HepG2 (cell line): ENCODE data around the gene VEGFA. TPM values are rescaled to one million over a fixed set of nuclear protein-coding genes. Genes with fewer than 3 reads are reported as not detected.

Source experiments
- HMGXB3 ChIP-seq: sonication (generic); formaldehyde crosslinking; IDR thresholded peaks from 2 replicates; pipeline ENCODE4 v1.4.0; 2020; ENCODE audit warnings: missing genetic modification reagents, borderline replicate concordance
- HOXA9 ChIP-seq: sonication (generic); formaldehyde crosslinking; IDR thresholded peaks from 2 replicates; pipeline ENCODE4 v1.8.1; 2022; ENCODE audit warnings: missing genetic modification reagents, mild to moderate bottlenecking, moderate library complexity, borderline replicate concordance
- HOXD1 ChIP-seq: sonication (generic); formaldehyde crosslinking; IDR thresholded peaks from 2 replicates; pipeline ENCODE4 v1.5.0; 2020; ENCODE audit warnings: missing genetic modification reagents
- KDM5A ChIP-seq: fragments of 200-600 bp; sonication (generic); IDR thresholded peaks from 2 replicates; pipeline ENCODE4 v1.7.0; 2018; ENCODE audit warnings: antibody characterized with exemption, mild to moderate bottlenecking, low read length, borderline replicate concordance
- RARA ChIP-seq: IDR thresholded peaks from 2 replicates; pipeline ENCODE4 v1.6.1; 2016; ENCODE audit warnings: missing genetic modification reagents, missing compliant biosample characterization
- REPIN1 ChIP-seq: sonication (generic); formaldehyde crosslinking; IDR thresholded peaks from 2 replicates; pipeline ENCODE4 v1.8.0; 2022; ENCODE audit warnings: missing genetic modification reagents, low read depth, mild to moderate bottlenecking, borderline replicate concordance
- SRF ChIP-seq: IDR thresholded peaks from 2 replicates; pipeline ENCODE4 v1.6.1; 2011; ENCODE audit warnings: mild to moderate bottlenecking, low read depth, low read length, moderate library complexity
- TFDP1 ChIP-seq: IDR thresholded peaks from 2 replicates; pipeline ENCODE4 v1.6.1; 2016; ENCODE audit warnings: missing compliant biosample characterization, missing genetic modification reagents, borderline replicate concordance
- TMF1 ChIP-seq: sonication (generic); formaldehyde crosslinking; IDR thresholded peaks from 2 replicates; pipeline ENCODE4 v1.8.1; 2022; ENCODE audit warnings: low read depth, missing genetic modification reagents
- ZBTB1 ChIP-seq: sonication (generic); formaldehyde crosslinking; IDR thresholded peaks from 2 replicates; pipeline ENCODE4 v1.4.0; 2020; ENCODE audit warnings: missing genetic modification reagents, borderline replicate concordance
- ZBTB20 ChIP-seq: sonication (generic); formaldehyde crosslinking; IDR thresholded peaks from 2 replicates; pipeline ENCODE4 v1.8.1; 2023; ENCODE audit warnings: missing genetic modification reagents, low read depth, mild to moderate bottlenecking, borderline replicate concordance
- ZGPAT ChIP-seq: IDR thresholded peaks from 2 replicates; pipeline ENCODE4 v1.6.1; 2016; ENCODE audit warnings: mild to moderate bottlenecking
- ZNF180 ChIP-seq: sonication (generic); formaldehyde crosslinking; IDR thresholded peaks from 2 replicates; pipeline ENCODE4 v1.4.0; 2020; ENCODE audit warnings: low read depth, missing genetic modification reagents, borderline replicate concordance
- ZNF281 ChIP-seq: sonication (generic); formaldehyde crosslinking; IDR thresholded peaks from 2 replicates; pipeline ENCODE4 v1.4.0; 2020; ENCODE audit warnings: missing genetic modification reagents, borderline replicate concordance
- ZNF296 ChIP-seq: sonication (generic); formaldehyde crosslinking; conservative IDR thresholded peaks from 2 replicates; pipeline ENCODE4 v1.5.0; 2020; ENCODE audit warnings: mild to moderate bottlenecking, missing genetic modification reagents
- ZNF576 ChIP-seq: sonication (generic); formaldehyde crosslinking; IDR thresholded peaks from 2 replicates; pipeline ENCODE4 v1.4.0; 2020; ENCODE audit warnings: mild to moderate bottlenecking, missing genetic modification reagents
- ZNF772 ChIP-seq: sonication (generic); formaldehyde crosslinking; IDR thresholded peaks from 2 replicates; pipeline ENCODE4 v1.5.0; 2020; ENCODE audit warnings: mild to moderate bottlenecking, missing genetic modification reagents
- polyA plus RNA-seq, 8 experiments: library from polyadenylated mRNA; depleted of rRNA in 3 of 8; stranded (reverse) in 7 of 8; unstranded in 1 of 8; fragments of >200 nt; fragmentation: Illumina TruSeq in 4 of 8; extraction: Trizol in 4 of 8; gene quantifications; 2 replicates each; pipeline versions ENCODE4 v1.2.1 to v1.2.3, GENCODE V29; 2011 to 2016; ENCODE audit warnings: low read depth in 4 of 8, missing spikeins in 1 of 8, mixed read lengths in 1 of 8; ENCODE audit not compliant: insufficient read depth in 1 of 8
- total RNA-seq, 5 experiments: library from RNA; depleted of rRNA; stranded (reverse); fragments of >200 nt; fragmentation: Illumina TruSeq; extraction: Trizol; gene quantifications; 2 replicates each; pipeline ENCODE4 v1.2.3, GENCODE V29; 2016; ENCODE audit warnings: low read depth in 1 of 5

The VEGFA gene
- total and polyA plus RNA-seq, 2 of the 13 experiments (the other 11 are each of a cell fraction or from before 2014, with no cell fraction given): 68.1 to 629 TPM

- TF ChIP-seq ZNF281 (CRISPR knock-in tag) (peak; percentile 44), SRF (no peak), TFDP1 (CRISPR knock-in tag) (peak; percentile 53; the same call in 1 of the 2 replicates), HOXD1 (CRISPR knock-in tag) (no peak), ZNF180 (CRISPR knock-in tag) (no peak), KDM5A (peak; percentile 15; the same call in 1 of the 2 replicates), ZNF296 (CRISPR knock-in tag) (0 out of 2 replicates have a peak, but pooled peaks have one; percentile 21), ZBTB20 (CRISPR knock-in tag) (0 out of 2 replicates have a peak, but pooled peaks have one; percentile 0), TMF1 (CRISPR knock-in tag) (peak; percentile 15), HMGXB3 (CRISPR knock-in tag) (peak; percentile 61; the same call in 1 of the 2 replicates), ZNF772 (CRISPR knock-in tag) (peak; percentile 55; the same call in 1 of the 2 replicates), REPIN1 (no peak), ZBTB1 (no peak), HOXA9 (CRISPR knock-in tag) (peak; percentile 38; the same call in 1 of the 2 replicates), ZGPAT (peak; percentile 3; the same call in 1 of the 2 replicates), RARA (CRISPR knock-in tag) (peak; percentile 2; the same call in 1 of the 2 replicates), ZNF576 (0 out of 2 replicates have a peak, but pooled peaks have one; percentile 25)
Observed at GRCh38 chr6:43771858-43772680, 2.1 kb downstream of the VEGFA start (continued).
